H1 (cell line): Measurements from ENCODE around the gene PTTG1IP. TPM values are rescaled to one million over a fixed set of nuclear protein-coding genes. Genes with fewer than 3 reads are reported as not detected.
A peak's percentile ranks its signal among the peaks of the same experiment; 100 is the strongest.

ENCODE experiments used
- BCL11A ChIP-seq, 2 experiments: IDR thresholded peaks; one replicate each; pipeline ENCODE4 v1.6.1; 2011; ENCODE audit warnings: low read depth in 2 of 2, low read length in 2 of 2, mild to moderate bottlenecking in 2 of 2
- CHD1 ChIP-seq: IDR thresholded peaks from 2 replicates; pipeline ENCODE4 v1.6.1; 2012; ENCODE audit warnings: low read depth, low read length, improper control_type of control experiment
- EGR1 ChIP-seq: IDR thresholded peaks from 2 replicates; pipeline ENCODE4 v1.6.1; 2011; ENCODE audit warnings: low read depth, low read length, borderline replicate concordance
- EZH2 ChIP-seq: fragments of 200-600 bp; sonication (generic); IDR thresholded peaks from 2 replicates; pipeline ENCODE4 v1.7.1; 2012; ENCODE audit warnings: low read depth, mild to moderate bottlenecking, moderate library complexity, low read length, inconsistent platforms; ENCODE audit not compliant: severe bottlenecking
- PHF8 ChIP-seq: fragments of 200-600 bp; sonication (generic); conservative IDR thresholded peaks from 2 replicates; pipeline ENCODE4 v1.7.1; 2012; ENCODE audit warnings: low read depth, mild to moderate bottlenecking, inconsistent platforms, low read length, moderate library complexity
- SIRT6 ChIP-seq: IDR thresholded peaks from one replicate; pipeline ENCODE4 v1.7.1; 2012; ENCODE audit warnings: low read length, inconsistent platforms
- SP4 ChIP-seq: IDR thresholded peaks from 2 replicates; pipeline ENCODE4 v1.6.1; 2012; ENCODE audit warnings: low read length, inconsistent platforms
- ZNF274 ChIP-seq: IDR thresholded peaks from 2 replicates; pipeline ENCODE4 v1.7.0; 2012; ENCODE audit warnings: low read length, borderline replicate concordance; ENCODE audit errors: extremely low read depth
- polyA plus RNA-seq, 7 experiments: library from polyadenylated mRNA; depleted of rRNA in 3 of 7; stranded (reverse) in 5 of 7; unstranded in 2 of 7; fragments of >200 nt in 5 of 7; fragments of 200-250 nt in 2 of 7; gene quantifications; 1 replicate in 5 of 7; 2 replicates in 1 of 7; 4 replicates in 1 of 7; pipeline versions ENCODE4 v1.2.1 to v1.2.3, GENCODE V29; 2011 to 2013; ENCODE audit warnings: missing spikeins in 2 of 7, mixed read lengths in 2 of 7
- total RNA-seq: library from RNA; stranded (reverse); fragmentation: NEBNext Ultra II Directional; extraction: Animal tissue kit (Norgen Biotek cat#: 25700); gene quantifications from 2 replicates; pipeline ENCODE4 v1.2.1, GENCODE V29; 2021
- TF ChIP-seq, protein P1 (sequence below): fragments of 300-600 bp; sonication (generic); IDR thresholded peaks from 2 replicates; pipeline ENCODE4 v1.7.1; 2012; ENCODE audit warnings: low read length, moderate library complexity, mild to moderate bottlenecking, inconsistent platforms; ENCODE audit not compliant: insufficient replicate concordance
- TF ChIP-seq, protein P2 (sequence below): IDR thresholded peaks from 2 replicates; pipeline ENCODE4 v1.6.1; 2012; ENCODE audit warnings: inconsistent platforms

Gene PTTG1IP
- total and polyA plus RNA-seq, 2 of the 8 experiments (the other 6 are each of a cell fraction or from before 2014, with no cell fraction given) = 90.8 to 130 TPM

DNA sequence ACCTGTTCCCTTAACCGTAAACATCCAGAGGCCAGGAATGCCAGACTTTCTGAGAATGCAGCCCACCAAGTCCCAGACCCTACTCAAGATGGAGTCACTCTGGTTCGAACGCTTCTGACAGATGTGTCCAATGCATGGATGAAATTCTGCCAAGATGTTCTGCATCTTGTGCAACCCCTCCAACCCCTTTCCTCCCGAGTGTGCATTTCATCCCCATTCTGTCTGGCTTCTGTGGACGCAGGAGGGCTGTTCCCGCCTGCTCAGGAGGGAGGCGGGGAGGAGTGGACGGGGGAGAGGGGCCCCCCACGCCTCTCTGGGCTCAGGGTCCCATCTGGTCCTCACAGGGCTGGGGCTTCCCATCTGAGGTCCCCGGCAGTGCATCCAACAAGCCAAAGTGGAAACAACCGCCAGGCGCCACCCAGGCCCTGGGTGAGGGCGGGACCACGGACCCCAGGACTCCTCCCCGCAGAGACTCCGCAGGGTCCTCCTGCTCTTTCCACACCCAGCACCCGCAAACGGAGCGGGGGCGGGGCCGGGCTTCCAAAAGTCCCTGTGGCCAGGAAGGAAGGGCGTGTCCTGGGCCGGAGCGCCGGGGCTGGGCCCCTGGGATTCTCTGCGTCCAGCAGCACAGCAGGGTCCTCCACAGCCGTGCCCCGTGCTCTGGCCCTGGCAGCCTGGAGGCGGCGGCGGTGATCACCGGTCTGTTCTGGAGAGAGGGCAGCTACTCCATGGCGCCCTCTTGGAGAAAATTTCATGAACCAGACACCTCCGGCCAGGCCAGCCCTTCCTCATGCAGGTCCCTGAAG is 27.9 kb downstream of the PTTG1IP start (continued):
- TF ChIP-seq, protein P1, sequence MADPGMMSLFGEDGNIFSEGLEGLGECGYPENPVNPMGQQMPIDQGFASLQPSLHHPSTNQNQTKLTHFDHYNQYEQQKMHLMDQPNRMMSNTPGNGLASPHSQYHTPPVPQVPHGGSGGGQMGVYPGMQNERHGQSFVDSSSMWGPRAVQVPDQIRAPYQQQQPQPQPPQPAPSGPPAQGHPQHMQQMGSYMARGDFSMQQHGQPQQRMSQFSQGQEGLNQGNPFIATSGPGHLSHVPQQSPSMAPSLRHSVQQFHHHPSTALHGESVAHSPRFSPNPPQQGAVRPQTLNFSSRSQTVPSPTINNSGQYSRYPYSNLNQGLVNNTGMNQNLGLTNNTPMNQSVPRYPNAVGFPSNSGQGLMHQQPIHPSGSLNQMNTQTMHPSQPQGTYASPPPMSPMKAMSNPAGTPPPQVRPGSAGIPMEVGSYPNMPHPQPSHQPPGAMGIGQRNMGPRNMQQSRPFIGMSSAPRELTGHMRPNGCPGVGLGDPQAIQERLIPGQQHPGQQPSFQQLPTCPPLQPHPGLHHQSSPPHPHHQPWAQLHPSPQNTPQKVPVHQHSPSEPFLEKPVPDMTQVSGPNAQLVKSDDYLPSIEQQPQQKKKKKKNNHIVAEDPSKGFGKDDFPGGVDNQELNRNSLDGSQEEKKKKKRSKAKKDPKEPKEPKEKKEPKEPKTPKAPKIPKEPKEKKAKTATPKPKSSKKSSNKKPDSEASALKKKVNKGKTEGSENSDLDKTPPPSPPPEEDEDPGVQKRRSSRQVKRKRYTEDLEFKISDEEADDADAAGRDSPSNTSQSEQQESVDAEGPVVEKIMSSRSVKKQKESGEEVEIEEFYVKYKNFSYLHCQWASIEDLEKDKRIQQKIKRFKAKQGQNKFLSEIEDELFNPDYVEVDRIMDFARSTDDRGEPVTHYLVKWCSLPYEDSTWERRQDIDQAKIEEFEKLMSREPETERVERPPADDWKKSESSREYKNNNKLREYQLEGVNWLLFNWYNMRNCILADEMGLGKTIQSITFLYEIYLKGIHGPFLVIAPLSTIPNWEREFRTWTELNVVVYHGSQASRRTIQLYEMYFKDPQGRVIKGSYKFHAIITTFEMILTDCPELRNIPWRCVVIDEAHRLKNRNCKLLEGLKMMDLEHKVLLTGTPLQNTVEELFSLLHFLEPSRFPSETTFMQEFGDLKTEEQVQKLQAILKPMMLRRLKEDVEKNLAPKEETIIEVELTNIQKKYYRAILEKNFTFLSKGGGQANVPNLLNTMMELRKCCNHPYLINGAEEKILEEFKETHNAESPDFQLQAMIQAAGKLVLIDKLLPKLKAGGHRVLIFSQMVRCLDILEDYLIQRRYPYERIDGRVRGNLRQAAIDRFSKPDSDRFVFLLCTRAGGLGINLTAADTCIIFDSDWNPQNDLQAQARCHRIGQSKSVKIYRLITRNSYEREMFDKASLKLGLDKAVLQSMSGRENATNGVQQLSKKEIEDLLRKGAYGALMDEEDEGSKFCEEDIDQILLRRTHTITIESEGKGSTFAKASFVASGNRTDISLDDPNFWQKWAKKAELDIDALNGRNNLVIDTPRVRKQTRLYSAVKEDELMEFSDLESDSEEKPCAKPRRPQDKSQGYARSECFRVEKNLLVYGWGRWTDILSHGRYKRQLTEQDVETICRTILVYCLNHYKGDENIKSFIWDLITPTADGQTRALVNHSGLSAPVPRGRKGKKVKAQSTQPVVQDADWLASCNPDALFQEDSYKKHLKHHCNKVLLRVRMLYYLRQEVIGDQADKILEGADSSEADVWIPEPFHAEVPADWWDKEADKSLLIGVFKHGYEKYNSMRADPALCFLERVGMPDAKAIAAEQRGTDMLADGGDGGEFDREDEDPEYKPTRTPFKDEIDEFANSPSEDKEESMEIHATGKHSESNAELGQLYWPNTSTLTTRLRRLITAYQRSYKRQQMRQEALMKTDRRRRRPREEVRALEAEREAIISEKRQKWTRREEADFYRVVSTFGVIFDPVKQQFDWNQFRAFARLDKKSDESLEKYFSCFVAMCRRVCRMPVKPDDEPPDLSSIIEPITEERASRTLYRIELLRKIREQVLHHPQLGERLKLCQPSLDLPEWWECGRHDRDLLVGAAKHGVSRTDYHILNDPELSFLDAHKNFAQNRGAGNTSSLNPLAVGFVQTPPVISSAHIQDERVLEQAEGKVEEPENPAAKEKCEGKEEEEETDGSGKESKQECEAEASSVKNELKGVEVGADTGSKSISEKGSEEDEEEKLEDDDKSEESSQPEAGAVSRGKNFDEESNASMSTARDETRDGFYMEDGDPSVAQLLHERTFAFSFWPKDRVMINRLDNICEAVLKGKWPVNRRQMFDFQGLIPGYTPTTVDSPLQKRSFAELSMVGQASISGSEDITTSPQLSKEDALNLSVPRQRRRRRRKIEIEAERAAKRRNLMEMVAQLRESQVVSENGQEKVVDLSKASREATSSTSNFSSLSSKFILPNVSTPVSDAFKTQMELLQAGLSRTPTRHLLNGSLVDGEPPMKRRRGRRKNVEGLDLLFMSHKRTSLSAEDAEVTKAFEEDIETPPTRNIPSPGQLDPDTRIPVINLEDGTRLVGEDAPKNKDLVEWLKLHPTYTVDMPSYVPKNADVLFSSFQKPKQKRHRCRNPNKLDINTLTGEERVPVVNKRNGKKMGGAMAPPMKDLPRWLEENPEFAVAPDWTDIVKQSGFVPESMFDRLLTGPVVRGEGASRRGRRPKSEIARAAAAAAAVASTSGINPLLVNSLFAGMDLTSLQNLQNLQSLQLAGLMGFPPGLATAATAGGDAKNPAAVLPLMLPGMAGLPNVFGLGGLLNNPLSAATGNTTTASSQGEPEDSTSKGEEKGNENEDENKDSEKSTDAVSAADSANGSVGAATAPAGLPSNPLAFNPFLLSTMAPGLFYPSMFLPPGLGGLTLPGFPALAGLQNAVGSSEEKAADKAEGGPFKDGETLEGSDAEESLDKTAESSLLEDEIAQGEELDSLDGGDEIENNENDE = no peak
- TF ChIP-seq CHD1 = no peak
- no peak for TF ChIP-seq EZH2
- TF ChIP-seq, protein P2, sequence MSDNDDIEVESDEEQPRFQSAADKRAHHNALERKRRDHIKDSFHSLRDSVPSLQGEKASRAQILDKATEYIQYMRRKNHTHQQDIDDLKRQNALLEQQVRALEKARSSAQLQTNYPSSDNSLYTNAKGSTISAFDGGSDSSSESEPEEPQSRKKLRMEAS = peak; percentile 79
- TF ChIP-seq SP4 = no peak
- no peak for TF ChIP-seq PHF8
- no peak for TF ChIP-seq SIRT6
- no peak for TF ChIP-seq BCL11A (IDR thresholded peaks at IDR 0.05; ENCODE audit: low read depth in 2 of 2, low read length in 2 of 2)
- no peak for TF ChIP-seq ZNF274
- TF ChIP-seq EGR1 = no peak
